ENCODE data around the gene C3orf52. TPM values are rescaled to one million over a fixed set of nuclear protein-coding genes. Genes with fewer than 3 reads are reported as not detected.

The C3orf52 gene
- polyA plus RNA-seq, 12 donors, result 3.6 to 8.1 (median 4.2) TPM; not detected in 1

- no peak for DNase-seq
Observed at GRCh38 chr3:112134335-112135124, 48.3 kb downstream of the C3orf52 start.

- no peak for DNase-seq
Observed at GRCh38 chr3:112136046-112136445, 49.9 kb downstream of the C3orf52 start.

DNA sequence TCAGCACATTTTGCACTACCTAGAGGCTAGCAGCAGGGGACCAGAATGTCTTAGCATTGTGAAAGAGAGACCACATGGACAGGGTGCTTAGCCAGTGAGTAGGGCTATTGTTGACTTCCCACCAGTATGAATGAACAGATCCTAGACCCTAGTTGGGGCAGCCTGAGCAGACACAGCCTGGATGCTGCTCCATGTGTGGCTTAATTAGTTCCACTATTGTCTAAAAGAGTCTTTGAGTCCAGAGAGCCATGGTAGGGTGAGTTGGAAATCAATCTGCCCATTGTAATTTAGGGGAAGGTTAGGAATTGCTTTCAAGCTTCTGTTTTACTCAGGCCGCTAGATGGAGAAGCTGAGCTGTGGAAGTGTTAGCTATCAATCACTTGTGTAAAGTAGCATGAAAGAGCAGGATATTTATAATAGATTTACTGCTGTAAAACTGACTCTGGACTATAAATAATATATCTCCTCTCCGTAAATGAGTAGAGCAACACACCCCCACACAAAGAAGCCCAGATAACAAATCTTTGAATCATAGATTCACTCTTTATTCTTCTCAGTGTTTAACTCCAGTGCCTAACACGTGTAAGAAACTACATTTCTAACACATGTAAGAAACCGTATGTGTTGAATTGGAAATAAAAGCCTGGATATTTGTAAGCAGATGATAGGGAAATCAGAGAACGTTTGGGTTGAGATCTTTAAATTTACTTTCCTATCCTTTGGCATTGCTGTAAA, 50.9 kb downstream of the C3orf52 start:
- DNase-seq, result no peak

GRCh38 chr3:112137781-112138180, 51.6 kb downstream of the C3orf52 start:
- no peak for DNase-seq

DNA sequence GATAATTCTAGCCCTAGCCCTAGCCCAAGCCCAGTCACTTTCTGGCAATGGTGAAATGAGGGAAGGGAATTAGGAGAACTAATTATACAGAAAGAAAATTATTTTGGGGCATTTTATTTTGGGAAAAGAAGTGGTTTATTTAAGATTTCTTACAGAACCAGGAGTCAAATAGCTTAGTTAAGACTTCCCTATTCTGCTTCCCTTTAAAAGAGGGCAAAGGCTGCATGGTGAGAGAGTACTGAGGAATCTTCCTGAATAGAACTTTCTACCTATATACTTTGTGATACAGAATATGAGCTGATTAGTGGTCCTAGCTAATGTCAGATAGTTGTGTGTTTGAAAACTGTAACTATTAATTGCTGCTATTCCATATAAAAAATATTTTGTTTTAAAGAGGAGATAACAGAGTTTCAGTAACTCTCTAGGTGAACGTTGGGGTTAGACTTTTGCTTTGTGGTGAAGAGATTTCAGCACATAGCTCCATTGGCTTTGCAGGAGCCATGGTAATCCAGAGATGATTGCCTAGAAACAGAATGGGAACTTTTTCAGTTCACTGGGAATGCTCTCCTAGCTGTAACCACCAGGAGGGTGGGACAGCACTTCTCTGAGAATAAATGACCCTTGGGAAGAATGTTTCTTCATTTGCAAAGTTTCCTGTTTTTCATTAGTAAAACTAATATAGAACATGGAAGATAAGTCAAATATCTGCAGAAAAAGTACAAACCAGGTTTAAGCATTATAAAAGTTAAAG, 52.2 kb downstream of the C3orf52 start:
- no peak for DNase-seq

- no peak for DNase-seq
Observed at GRCh38 chr3:112140584-112140983, 54.4 kb downstream of the C3orf52 start.

GRCh38 chr3:112141293-112141692, 55.1 kb downstream of the C3orf52 start:
- no peak for DNase-seq

GRCh38 chr3:112143251-112143650, 57.1 kb downstream of the C3orf52 start:
- no peak for DNase-seq

GRCh38 chr3:112143689-112144088, 57.5 kb downstream of the C3orf52 start:
- no peak for DNase-seq

DNA sequence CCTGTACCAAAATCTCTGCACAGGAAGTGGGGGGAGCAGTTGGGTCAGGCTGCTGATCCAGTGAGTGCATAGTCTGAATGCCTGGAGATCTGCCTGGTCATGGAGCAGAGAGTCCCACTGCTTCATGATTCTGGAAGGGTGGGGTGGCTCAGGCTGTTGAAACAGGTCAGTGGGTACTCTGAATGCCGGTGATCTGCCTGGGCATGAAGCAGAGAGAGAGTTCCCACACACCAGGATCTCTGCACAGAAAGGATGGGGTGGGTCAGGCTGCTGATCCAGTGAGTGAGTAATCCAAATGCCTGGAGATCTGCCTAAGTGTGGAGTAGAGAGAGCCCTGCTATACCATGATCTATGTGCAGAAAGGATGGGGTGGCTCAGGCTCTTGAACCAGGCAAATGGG, 62.9 kb downstream of the C3orf52 start:
- no peak for DNase-seq

DNA sequence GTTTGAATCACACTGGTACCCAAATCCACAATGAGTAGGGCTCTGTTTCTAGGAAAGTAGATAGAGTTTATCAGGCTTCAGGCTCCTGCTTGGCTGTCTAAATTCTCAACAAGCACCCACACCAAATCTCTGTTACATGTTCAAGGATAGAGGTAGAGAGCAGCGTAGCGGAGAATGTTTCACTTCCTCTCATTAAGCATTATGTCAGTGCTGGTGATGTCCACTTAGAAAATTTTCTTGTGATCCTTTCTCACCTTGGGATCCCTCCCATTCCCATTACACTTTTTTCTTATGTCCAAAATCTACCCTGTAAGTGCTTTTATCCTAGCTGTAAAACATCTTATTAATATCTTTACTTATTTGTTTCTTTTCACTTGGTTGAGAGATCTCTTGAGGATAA, 81.6 kb downstream of the C3orf52 start:
- DNase-seq, result no peak

Other genes starting within 250 kb of the C3orf52 start
- gene PHLDB2, start 227.1 kb upstream of the C3orf52 start, polyA plus RNA-seq (ENCODE audit: insufficient read length in 12 of 12), result 100 to 1,000 TPM in 1 of 12 donors, 10 to 100 TPM in 10, not detected in 1; 49.3 to 106 (median 72.6) TPM
- 10 to 100 TPM in 11 of 12 donors, not detected in 1; 22.7 to 30.8 (median 27.7) TPM for gene ABHD10, start 107.4 kb upstream of the C3orf52 start, polyA plus RNA-seq (ENCODE audit: insufficient read length in 12 of 12)
- 1 to 10 TPM in 10 of 12 donors, not detected in 2; 2.9 to 6.3 (median 3.5) TPM for gene TAGLN3, start 87.5 kb upstream of the C3orf52 start, polyA plus RNA-seq (ENCODE audit: insufficient read length in 12 of 12)
- under 1 TPM in 1 of 12 donors, not detected in 11; 0.08 TPM for gene TMPRSS7, start 51.7 kb upstream of the C3orf52 start, polyA plus RNA-seq (ENCODE audit: insufficient read length in 12 of 12)
- 1 to 10 TPM in 7 of 12 donors, under 1 TPM in 3, not detected in 2; 0.49 to 4.2 (median 1.1) TPM for gene GCSAM, start 46.9 kb downstream of the C3orf52 start, polyA plus RNA-seq (ENCODE audit: insufficient read length in 12 of 12)
- 1 to 10 TPM in 2 of 12 donors, under 1 TPM in 8, not detected in 2; 0.13 to 1.3 (median 0.50) TPM for gene SLC9C1, start 207.8 kb downstream of the C3orf52 start, polyA plus RNA-seq (ENCODE audit: insufficient read length in 12 of 12)
- gene CD200, start 246.8 kb downstream of the C3orf52 start, polyA plus RNA-seq (ENCODE audit: insufficient read length in 12 of 12), result 10 to 100 TPM in 11 of 12 donors, not detected in 1; 11.1 to 24.7 (median 14.8) TPM